Adipocyte (in vitro differentiated cells): ENCODE data around the gene CD44.

Source experiments
- DNase-seq: peaks from one replicate; pipeline ENCODE4 v3.0.0-alpha.2; 2015; ENCODE audit warnings: low read depth
- H3K27me3 ChIP-seq: replicated peaks from 2 replicates; pipeline ENCODE4 v1.7.0; 2013; ENCODE audit warnings: mild to moderate bottlenecking, low read length, moderate library complexity; ENCODE audit not compliant: control insufficient read depth, insufficient read depth
- H3K36me3 ChIP-seq: 2 replicates; pipeline ENCODE4 v1.7.0; 2013; ENCODE audit warnings: low read length, mild to moderate bottlenecking, moderate library complexity; ENCODE audit not compliant: control insufficient read depth, insufficient read depth, severe bottlenecking
- H3K4me1 ChIP-seq: 2 replicates; pipeline ENCODE4 v1.7.0; 2013; ENCODE audit warnings: mild to moderate bottlenecking, low read length, moderate library complexity; ENCODE audit not compliant: control insufficient read depth, insufficient read depth
- H3K4me3 ChIP-seq: 2 replicates; pipeline ENCODE4 v1.7.0; 2013; ENCODE audit warnings: mild to moderate bottlenecking, low read length, moderate library complexity
- H3K9ac ChIP-seq: 2 replicates; pipeline ENCODE4 v1.7.0; 2013; ENCODE audit warnings: mild to moderate bottlenecking, low read length, moderate library complexity
- H3K9me3 ChIP-seq: 2 replicates; pipeline ENCODE4 v1.7.0; 2013; ENCODE audit warnings: mild to moderate bottlenecking, low read length, moderate library complexity; ENCODE audit not compliant: control insufficient read depth

The CD44 gene

DNA sequence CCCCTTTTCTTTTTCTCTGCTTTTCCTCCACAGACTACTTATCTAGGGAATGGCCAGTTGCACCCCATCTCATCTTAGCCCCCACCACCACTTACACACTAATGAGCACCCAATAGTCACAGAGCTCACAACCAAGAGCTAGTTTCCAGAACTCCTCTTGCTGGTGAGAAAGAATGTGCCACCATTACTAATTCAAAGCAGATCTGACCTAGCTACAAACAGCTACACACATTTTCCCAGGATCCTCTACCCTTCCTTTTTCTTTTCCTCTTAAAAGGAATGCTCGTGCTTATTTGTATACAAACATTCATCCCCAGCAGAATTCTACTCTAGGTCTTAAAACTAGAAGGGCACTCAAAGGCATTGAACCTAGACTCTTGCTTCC is 136.8 kb downstream of the CD44 start:
- Histone ChIP-seq H3K4me3 (peak overlapping the region; percentile 13), H3K9me3 (no peaks in the 10 kb centered on the region), H3K9ac (no peak overlapping the region), H3K27me3 (no peaks in the 10 kb centered on the region), H3K36me3 (no peaks in the 10 kb centered on the region), H3K4me1 (peaks cover 27% of the 10 kb centered on the region)
- peak; percentile 20 for DNase-seq

- DNase-seq, result no peak
- no peak overlapping the region for H3K4me3 ChIP-seq
- no peaks in the 10 kb centered on the region for H3K36me3 ChIP-seq
- H3K4me1 ChIP-seq, result peaks cover 35% of the 10 kb centered on the region
- H3K27me3 ChIP-seq, result no peaks in the 10 kb centered on the region
- H3K9me3 ChIP-seq, result no peaks in the 10 kb centered on the region
- H3K9ac ChIP-seq, result no peak overlapping the region
Observed at GRCh38 chr11:35276396-35277145, 137.6 kb downstream of the CD44 start.

DNA sequence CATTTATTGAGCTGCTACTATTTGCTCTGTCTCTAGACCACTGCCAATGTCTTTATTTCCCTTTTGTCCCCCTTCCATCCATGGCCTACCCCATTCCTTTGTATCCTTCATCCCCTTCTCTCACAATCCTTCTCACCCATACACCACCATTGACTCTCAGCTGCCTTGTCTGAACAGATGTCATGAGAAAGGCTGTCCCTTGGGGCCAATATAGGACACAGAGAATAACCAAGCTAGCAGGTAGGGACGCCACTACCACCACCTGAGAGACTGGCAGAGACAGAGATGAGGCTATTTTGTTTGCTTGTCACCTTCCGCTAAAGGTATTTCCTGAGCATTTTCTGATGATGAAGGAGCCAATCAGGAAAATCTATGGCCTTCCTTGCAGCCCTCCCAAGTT is 138.9 kb downstream of the CD44 start:
- Histone ChIP-seq H3K9ac (no peak overlapping the region), H3K4me3 (no peak overlapping the region), H3K9me3 (no peaks in the 10 kb centered on the region), H3K27me3 (no peaks in the 10 kb centered on the region), H3K36me3 (no peaks in the 10 kb centered on the region), H3K4me1 (peaks cover 48% of the 10 kb centered on the region)
- DNase-seq, result no peak

- no peaks in the 10 kb centered on the region for H3K9me3 ChIP-seq
- peak overlapping the region; percentile 59 for H3K9ac ChIP-seq
- H3K36me3 ChIP-seq, result no peaks in the 10 kb centered on the region
Observed at GRCh38 chr11:35280727-35281126, 141.8 kb downstream of the CD44 start.

GRCh38 chr11:35281169-35281688 is 142.3 kb downstream of the CD44 start:
- Histone ChIP-seq H3K36me3 (no peaks in the 10 kb centered on the region), H3K4me3 (peak overlapping the region; percentile 23), H3K4me1 (peaks cover 37% of the 10 kb centered on the region), H3K9ac (peak overlapping the region; percentile 60), H3K27me3 (no peaks in the 10 kb centered on the region), H3K9me3 (no peaks in the 10 kb centered on the region)
- DNase-seq, result no peak

More at GRCh38 chr11:35280727-35281126, 141.8 kb downstream of the CD44 start:
- no peak for DNase-seq
- peak overlapping the region; percentile 23 for H3K4me3 ChIP-seq
- no peaks in the 10 kb centered on the region for H3K27me3 ChIP-seq
- peaks cover 41% of the 10 kb centered on the region for H3K4me1 ChIP-seq
